Liver (tissue), 9 donors: ENCODE data around the gene RRM2. TPM values are rescaled to one million over a fixed set of nuclear protein-coding genes. Genes with fewer than 3 reads are reported as not detected.
A peak's percentile ranks its signal among the peaks of the same experiment; 100 is the strongest.

Source experiments
- DNase-seq: peaks from one replicate; pipeline ENCODE4 v3.0.0-alpha.2; 2017; ENCODE audit warnings: low spot score
- H3K27ac ChIP-seq, 2 donors: one replicate each; pipeline ENCODE4 v1.7.0; 2013; ENCODE audit warnings: inconsistent platforms in 2 of 2, low read length in 2 of 2, control low read depth in 1 of 2, low read depth in 1 of 2, mild to moderate bottlenecking in 1 of 2
- H3K27me3 ChIP-seq, 4 donors: one replicate each; pipeline versions ENCODE4 v1.6.1 to v1.7.0; 2013; ENCODE audit warnings: low read length in 3 of 4, inconsistent platforms in 1 of 4, mild to moderate bottlenecking in 1 of 4, moderate library complexity in 1 of 4; ENCODE audit not compliant: control insufficient read depth in 4 of 4, insufficient read depth in 4 of 4
- H3K36me3 ChIP-seq, 4 donors: one replicate each; pipeline versions ENCODE4 v1.6.1 to v1.7.0; 2013; ENCODE audit warnings: low read length in 3 of 4, mild to moderate bottlenecking in 3 of 4, low read depth in 1 of 4, moderate library complexity in 1 of 4; ENCODE audit not compliant: control insufficient read depth in 4 of 4, insufficient read depth in 3 of 4
- H3K4me1 ChIP-seq, 4 donors: one replicate each; pipeline versions ENCODE4 v1.6.1 to v1.7.0; 2013; ENCODE audit warnings: low read length in 3 of 4, mild to moderate bottlenecking in 3 of 4, moderate library complexity in 1 of 4; ENCODE audit not compliant: control insufficient read depth in 4 of 4, insufficient read depth in 4 of 4
- H3K4me3 ChIP-seq, 3 donors: one replicate each; pipeline versions ENCODE4 v1.6.1 to v1.7.0; 2013; ENCODE audit warnings: low read length in 3 of 3, control low read depth in 1 of 3, low read depth in 1 of 3, mild to moderate bottlenecking in 1 of 3
- H3K9ac ChIP-seq, 2 donors: one replicate each; pipeline ENCODE4 v1.7.0; 2013; ENCODE audit warnings: low read length in 2 of 2, mild to moderate bottlenecking in 2 of 2, moderate library complexity in 2 of 2, control low read depth in 1 of 2, low read depth in 1 of 2
- H3K9me3 ChIP-seq, 4 donors: one replicate each; pipeline versions ENCODE4 v1.6.1 to v1.7.0; 2013; ENCODE audit warnings: low read length in 3 of 4; ENCODE audit not compliant: control insufficient read depth in 4 of 4
- EGR1 ChIP-seq, 2 donors: IDR thresholded peaks; 2 replicates each; pipeline ENCODE4 v1.6.1; 2016 to 2018; ENCODE audit warnings: antibody characterized with exemption in 2 of 2, low read depth in 2 of 2
- FOXA1 ChIP-seq: IDR thresholded peaks from 2 replicates; pipeline ENCODE4 v1.6.1; 2016; ENCODE audit warnings: antibody characterized with exemption
- FOXA2 ChIP-seq: IDR thresholded peaks from 2 replicates; pipeline ENCODE4 v1.6.1; 2016; ENCODE audit warnings: antibody characterized with exemption
- HNF4G ChIP-seq: IDR thresholded peaks from 2 replicates; pipeline ENCODE4 v1.6.1; 2016; ENCODE audit warnings: antibody characterized with exemption
- JUND ChIP-seq, 2 donors: IDR thresholded peaks; 2 replicates each; pipeline ENCODE4 v1.6.1; 2016; ENCODE audit warnings: antibody characterized with exemption in 2 of 2
- MAX ChIP-seq: IDR thresholded peaks from 2 replicates; pipeline ENCODE4 v1.6.1; 2016; ENCODE audit warnings: antibody characterized with exemption
- NR2F2 ChIP-seq: IDR thresholded peaks from 2 replicates; pipeline ENCODE4 v1.6.1; 2016; ENCODE audit warnings: antibody characterized with exemption
- RAD21 ChIP-seq, 2 donors: IDR thresholded peaks; 2 replicates each; pipeline ENCODE4 v1.6.1; 2016; ENCODE audit warnings: antibody characterized with exemption in 2 of 2, mild to moderate bottlenecking in 2 of 2
- REST ChIP-seq: IDR thresholded peaks from 2 replicates; pipeline ENCODE4 v1.6.1; 2016; ENCODE audit warnings: antibody characterized with exemption, mild to moderate bottlenecking
- RXRA ChIP-seq, 2 donors: IDR thresholded peaks; 2 replicates each; pipeline ENCODE4 v1.6.1; 2017 to 2018; ENCODE audit warnings: antibody characterized with exemption in 2 of 2, mild to moderate bottlenecking in 1 of 2
- SP1 ChIP-seq: IDR thresholded peaks from 2 replicates; pipeline ENCODE4 v1.6.1; 2018; ENCODE audit warnings: antibody characterized with exemption, mild to moderate bottlenecking
- ZBTB33 ChIP-seq: IDR thresholded peaks from 2 replicates; pipeline ENCODE4 v1.6.1; 2016; ENCODE audit warnings: antibody characterized with exemption
- WGBS: extraction: QIAGEN DNeasy Blood & Tissue Kit; methylation state at CpG from one replicate; pipeline ENCODE4 v1.1.7; 2013; 5-methylcytosine and 5-hydroxymethylcytosine counted together
- polyA plus RNA-seq, 2 donors: library from polyadenylated mRNA; stranded (reverse) in 1 of 2; unstranded in 1 of 2; fragments of 200-250 nt in 1 of 2; fragments of >200 nt in 1 of 2; fragmentation: Nextera tagmentation in 1 of 2; extraction: Ambion mirVana in 1 of 2; gene quantifications; one replicate each; pipeline versions ENCODE4 v1.2.1 to v1.2.3, GENCODE V29; 2013 to 2015
- total RNA-seq, 2 donors: library from RNA; depleted of rRNA; stranded (reverse); fragments of >200 nt; gene quantifications; one replicate each; pipeline ENCODE4 v1.2.3, GENCODE V29; 2014
- donor health status: healthy.
- donor health status: healthy.
- donor health status: healthy.
- donor health status: healthy.
- donor health status: healthy.

Gene RRM2
- total and polyA plus RNA-seq, 4 donors: 3.9 to 124 (median 18.5) TPM

GRCh38 chr2:10120877-10121574 lies 1.5 kb upstream of the RRM2 start:
- peak overlapping the region; percentile 55 to 65 (median 57) for H3K4me3 ChIP-seq
- peak; percentile 29 for TF ChIP-seq MAX
- no peak for TF ChIP-seq RXRA (IDR thresholded peaks at IDR 0.05)
- no peak for TF ChIP-seq SP1
- no peak for TF ChIP-seq JUND (IDR thresholded peaks at IDR 0.05)
- TF ChIP-seq RAD21 (IDR thresholded peaks at IDR 0.05): no peak
- peak; percentile 42 for TF ChIP-seq HNF4G
- TF ChIP-seq EGR1 (IDR thresholded peaks at IDR 0.05; ENCODE audit: low read depth in 2 of 2): no peak
- TF ChIP-seq REST: peak; percentile 5
- TF ChIP-seq ZBTB33: no peak
- TF ChIP-seq FOXA2: no peak
- no peaks in the 10 kb centered on the region for H3K27me3 ChIP-seq
- peak overlapping the region; percentile 38 to 53 for H3K9ac ChIP-seq
- no peaks in the 10 kb centered on the region for H3K9me3 ChIP-seq
- H3K4me1 ChIP-seq: peaks cover 20 to 35% (median 28%) of the 10 kb centered on the region in 4 donors
- DNase-seq: no peak
- WGBS: 22% methylated on average over 13 of the region's 13 CpGs
- no peaks in the 10 kb centered on the region for H3K36me3 ChIP-seq
- H3K27ac ChIP-seq: peak overlapping the region; percentile 81 to 88

DNA sequence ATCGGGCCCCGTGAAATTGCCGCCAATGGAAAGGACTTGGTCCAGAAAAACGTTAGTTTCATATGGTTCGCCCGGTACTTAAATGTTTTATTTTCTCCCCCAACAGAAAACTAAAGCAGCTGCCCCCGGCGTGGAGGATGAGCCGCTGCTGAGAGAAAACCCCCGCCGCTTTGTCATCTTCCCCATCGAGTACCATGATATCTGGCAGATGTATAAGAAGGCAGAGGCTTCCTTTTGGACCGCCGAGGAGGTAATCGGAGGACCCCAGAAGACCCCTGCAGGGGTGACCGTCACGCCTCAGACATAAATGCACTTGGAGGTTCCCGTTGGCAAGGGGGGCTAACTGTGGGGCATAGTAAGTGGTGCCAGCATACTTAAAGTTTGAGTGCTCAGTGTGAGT lies 742 bp downstream of the RRM2 start:
- H3K4me3 ChIP-seq: peak overlapping the region in 1 of 3 donors; percentile 65
- no peaks in the 10 kb centered on the region for H3K36me3 ChIP-seq
- no peaks in the 10 kb centered on the region for H3K9me3 ChIP-seq
- H3K4me1 ChIP-seq: peaks cover 20 to 45% (median 32%) of the 10 kb centered on the region in 4 donors
- H3K27ac ChIP-seq: no peak overlapping the region
- TF ChIP-seq NR2F2 (no peak), SP1 (no peak), RAD21 (IDR thresholded peaks at IDR 0.05) (no peak), FOXA1 (no peak), REST (no peak)
- WGBS: 31% methylated on average over 18 of the region's 18 CpGs
- DNase-seq: no peak
- no peak overlapping the region for H3K9ac ChIP-seq
- no peaks in the 10 kb centered on the region for H3K27me3 ChIP-seq
